Measurements from ENCODE around the gene NUP210L.

The NUP210L gene

DNA sequence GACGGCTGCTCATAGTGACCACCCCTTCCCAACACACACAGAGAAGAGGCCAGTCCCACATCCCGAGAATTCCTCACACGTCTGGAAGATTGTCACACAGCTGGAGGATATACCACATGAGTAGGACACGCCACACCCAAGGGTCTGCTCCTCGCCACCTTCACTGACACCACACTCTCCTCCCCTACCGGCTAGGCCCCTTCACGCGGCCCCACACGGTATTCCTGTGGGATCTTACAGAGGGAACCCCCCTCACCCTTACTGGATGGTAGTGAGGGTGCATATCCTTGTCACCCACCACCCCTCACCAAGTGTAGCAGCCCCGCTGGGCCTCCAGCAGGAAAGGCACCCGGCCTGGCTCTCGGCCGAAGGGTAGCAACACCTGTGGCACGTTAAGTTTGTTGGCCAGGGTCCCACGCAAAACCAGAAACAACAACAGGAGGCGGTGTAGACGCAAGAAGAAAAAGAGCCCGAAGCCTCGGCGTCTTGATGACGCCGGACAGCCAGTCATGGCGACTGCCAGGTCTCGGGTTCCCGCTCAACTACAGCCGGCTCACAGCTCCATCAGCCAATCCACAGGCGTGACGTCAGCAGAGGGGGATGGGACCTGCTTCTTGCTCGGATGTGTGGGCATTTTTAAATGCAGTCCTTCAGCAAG lies at the start of gene NUP210L:
TSS of gene NUP210L (minus strand) at position 540 of the 658 bp plus-strand sequence.
- DNase-seq (ENCODE audit: low read depth in 2 of 3, low spot score in 1 of 3): no peak

DNA sequence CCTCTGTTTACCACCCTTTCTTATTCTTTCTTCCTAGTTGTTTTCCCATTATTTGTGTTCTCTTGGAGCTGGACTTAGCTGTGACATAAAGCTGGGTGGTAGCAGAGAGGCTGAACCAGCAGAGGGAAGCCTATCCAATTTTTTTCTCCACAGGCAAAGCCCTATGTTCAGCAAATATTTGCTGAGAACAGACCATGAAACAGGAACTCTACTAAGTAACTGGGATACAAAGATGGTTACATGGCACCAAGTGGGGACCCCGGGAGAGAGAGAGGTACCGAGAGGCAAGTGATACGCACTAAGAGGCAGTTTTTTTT lies 44.6 kb upstream of the NUP210L start:
- DNase-seq (ENCODE audit: low read depth in 2 of 3, low spot score in 1 of 3): no peak

DNA sequence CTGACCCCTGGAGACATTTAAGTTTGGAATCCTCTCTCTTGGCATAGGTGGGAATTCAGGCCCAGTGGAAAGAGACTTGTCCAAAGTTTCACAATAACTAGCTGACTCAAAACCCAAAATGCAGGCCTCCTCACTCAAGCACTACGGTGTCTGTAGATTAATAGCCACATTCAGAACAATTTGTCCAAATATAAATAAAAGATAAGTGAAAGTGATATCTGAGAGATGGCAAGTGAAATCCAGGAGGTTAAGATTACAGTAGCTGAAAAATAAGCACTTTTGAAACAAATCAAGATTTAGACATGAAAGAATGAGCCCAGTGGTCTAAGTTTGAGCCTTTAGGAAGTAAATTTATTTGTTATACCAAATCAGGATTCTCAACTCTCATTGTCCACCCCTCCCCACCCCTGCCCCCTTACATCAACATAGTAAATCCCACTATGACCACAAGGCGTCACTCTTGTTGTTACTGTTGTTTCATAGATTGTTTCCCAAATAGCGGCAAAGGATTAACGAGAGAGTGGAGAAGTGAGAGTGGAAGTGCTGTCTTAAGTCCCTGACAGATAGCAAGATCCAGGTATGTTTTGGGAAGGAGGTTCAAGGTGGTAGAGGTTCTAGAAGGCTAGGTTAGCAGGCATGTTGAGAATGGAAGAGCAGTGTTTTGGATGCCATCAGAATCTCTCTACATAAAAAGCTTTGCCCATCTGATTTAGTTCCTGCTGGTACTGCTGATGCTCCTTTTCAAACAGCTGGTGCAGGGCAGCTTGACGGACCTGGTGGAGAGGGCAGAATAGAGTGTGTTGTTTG lies 44.1 kb upstream of the NUP210L start:
- peak in 1 of 3 donors; percentile 63 for DNase-seq (ENCODE audit: low read depth in 2 of 3, low spot score in 1 of 3)

DNA sequence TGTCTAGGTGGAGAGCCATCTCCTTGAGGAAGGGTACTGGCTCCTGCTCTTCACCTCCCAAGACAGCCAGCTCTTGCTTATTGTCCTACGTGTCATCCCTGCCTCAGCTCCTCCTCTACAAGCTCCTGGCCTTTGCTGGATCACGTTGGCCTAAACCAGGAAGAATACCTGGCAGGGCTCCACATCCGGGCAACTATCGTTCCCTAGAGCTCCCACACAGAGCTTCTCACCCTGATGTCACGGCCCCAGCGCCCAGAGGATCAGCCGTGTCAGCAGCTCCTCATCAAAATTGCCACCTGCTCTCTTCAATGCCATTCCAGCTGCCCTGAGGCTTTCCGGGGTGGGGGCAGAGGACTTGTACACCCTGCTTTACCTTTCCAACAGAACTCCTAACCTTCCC lies 38.9 kb upstream of the NUP210L start:
- DNase-seq (ENCODE audit: low read depth in 2 of 3, low spot score in 1 of 3): no peak

DNA sequence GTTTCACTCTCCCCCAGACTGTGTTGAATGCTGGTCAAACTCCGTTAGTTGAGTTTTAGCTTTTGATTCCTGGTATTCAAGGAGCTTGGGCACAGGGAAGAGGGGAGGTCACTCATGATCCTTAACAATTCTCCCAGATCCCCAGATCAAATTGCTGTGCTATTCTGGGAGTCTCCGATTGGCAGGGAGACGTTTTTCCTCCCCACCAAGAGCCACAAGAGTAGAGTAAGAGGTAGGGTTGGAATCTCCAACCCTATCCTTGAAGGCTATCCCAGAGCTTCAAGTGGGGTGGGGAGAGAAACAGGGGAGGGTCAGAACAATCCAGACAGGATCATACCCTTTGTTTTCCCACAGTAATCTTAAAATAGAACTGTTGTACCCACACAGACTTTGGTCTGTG lies 37.6 kb upstream of the NUP210L start:
- DNase-seq (ENCODE audit: low read depth in 2 of 3, low spot score in 1 of 3): no peak

DNA sequence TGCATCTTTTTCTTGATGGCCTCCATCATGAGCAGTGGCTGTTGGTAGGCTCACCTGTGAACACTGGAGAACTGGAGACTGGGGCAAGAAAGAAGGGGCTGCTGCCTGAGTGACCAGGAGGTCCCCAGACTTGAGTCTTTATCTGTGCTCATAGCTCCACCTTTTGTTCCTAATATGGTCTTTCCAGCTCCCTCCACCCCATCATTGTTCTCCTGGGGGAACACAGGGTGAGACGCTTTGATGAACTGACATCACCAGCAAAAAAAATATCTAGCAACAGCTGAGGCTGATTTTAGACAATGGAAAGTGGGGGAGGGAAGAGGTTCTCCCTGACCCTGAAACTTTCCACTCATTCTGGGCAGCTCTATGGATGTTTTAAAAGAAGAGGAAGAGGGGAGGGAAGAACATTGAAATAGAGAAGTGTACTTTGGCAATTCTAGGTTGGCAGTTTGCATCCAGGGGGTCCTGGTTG lies 37.2 kb upstream of the NUP210L start, which contains the start of gene TPM3:
TSS of gene TPM3 (minus strand) at position 111 of the 472 bp plus-strand sequence. CDS start at position 29, 82 bp downstream.
- no peak for DNase-seq (ENCODE audit: low read depth in 2 of 3, low spot score in 1 of 3)

DNA sequence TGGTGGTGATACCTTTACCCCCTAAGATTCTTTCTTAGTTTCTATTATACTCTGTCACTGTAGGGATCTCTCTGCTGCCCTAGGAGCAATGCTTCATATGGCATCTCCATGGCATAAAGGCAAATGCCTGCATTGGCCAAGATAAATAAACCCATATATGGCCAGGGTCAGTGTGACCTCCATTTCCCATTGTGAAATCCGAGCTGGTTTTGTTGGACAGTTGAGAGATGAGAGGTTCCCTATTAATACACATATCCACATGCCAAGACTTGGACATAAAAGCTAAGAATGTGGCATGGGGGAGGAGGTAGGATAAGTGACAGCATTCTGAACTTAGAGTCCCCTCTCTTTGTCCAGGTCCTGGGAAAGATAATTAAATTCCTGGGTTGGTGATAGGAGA lies 35.7 kb upstream of the NUP210L start:
- DNase-seq (ENCODE audit: low read depth in 2 of 3, low spot score in 1 of 3): no peak

DNA sequence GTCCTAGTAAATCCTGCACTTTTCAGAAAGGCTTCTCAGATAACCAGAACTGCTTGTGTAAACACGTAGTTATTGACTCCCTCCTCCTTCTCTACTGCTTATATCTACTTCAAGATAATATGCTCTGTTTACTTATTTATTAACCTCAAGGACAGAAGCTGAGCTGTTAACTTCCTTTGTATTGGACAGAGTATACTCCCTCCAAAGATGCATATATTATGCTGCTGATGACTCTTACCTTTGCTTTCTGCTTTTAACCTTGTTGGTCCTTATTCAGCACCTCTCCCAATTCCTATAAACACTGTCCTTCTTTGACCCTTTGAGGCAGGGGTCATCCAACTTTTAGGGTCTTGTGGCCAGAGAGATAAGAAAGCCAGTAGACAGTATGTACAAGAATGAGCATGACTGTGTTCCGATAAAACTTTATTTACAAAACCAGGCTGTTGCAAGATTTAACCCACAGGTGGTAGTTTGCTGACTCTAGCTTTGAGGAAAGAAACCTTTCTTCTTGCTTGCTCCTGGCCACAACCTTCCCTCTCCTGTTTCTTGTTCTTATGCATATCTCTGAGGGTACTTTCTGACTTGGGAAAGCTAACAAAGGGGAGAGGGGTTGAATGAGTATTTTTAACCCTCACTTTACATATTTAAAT lies 32.1 kb upstream of the NUP210L start:
- DNase-seq (ENCODE audit: low read depth in 2 of 3, low spot score in 1 of 3): no peak

DNA sequence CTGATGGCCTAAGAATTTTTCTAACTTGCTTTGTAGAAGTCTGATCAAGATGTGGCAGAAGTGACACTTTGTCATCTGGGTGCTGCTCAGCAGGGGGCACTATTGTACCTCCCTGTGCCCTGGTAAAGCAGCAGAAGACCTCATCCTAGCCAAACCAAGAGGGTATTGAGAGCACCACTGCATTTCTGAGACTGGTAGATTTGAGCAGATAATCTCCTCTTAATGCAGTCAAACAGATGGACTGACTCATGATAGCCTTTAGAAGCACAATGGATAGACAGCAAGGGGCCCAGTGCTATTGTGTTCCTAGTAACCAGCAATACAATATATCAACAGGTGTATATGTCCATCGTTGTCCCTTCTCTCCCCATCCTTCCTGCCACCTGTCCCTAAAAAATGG lies 31.3 kb upstream of the NUP210L start:
- peak; percentile 60 to 72 (median 66) for DNase-seq (ENCODE audit: low read depth in 2 of 3, low spot score in 1 of 3)

DNA sequence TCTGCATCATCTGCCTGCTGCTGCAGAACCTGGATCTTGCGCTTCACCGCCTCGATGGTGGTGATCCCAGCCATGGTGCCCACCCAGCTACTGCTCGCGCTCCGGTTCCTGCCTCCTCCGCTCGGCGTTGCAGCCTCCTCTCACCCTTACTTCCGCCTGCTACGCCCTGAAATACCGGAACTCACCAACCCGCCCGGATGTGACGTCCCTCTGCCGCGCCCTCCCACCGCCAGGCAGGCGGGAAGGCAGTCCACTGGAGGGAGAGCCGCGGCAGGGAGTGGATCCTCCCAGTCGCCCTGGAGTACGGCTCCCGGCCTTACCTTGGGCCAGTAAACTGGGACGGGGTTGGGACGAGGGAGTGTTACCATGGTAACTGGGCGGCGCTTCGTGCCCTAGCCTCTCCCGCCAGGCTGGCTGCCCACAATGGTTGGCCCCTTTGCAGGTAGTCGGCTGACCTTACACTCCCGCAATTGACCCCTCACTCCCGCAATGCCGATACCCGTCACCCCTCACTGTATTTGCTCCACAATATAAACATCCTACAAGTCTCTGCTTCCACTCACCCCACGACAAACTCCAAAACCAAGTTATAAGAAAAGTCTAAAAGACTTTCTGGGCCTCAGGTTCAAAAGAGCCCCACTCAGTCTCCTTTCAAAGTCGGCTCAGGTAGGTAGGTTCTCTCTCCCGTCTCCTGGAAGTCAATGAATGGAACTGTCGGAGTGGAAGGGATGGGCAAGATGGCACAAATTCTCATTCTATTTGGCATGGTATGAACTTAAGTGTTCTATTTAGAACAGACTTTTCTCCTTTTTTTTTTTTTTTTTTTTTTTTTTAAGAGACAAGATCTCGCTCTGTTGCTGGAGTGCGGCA lies 28.4 kb upstream of the NUP210L start:
- DNase-seq (ENCODE audit: low read depth in 2 of 3, low spot score in 1 of 3): peak; percentile 94 to 96 (median 95)

DNA sequence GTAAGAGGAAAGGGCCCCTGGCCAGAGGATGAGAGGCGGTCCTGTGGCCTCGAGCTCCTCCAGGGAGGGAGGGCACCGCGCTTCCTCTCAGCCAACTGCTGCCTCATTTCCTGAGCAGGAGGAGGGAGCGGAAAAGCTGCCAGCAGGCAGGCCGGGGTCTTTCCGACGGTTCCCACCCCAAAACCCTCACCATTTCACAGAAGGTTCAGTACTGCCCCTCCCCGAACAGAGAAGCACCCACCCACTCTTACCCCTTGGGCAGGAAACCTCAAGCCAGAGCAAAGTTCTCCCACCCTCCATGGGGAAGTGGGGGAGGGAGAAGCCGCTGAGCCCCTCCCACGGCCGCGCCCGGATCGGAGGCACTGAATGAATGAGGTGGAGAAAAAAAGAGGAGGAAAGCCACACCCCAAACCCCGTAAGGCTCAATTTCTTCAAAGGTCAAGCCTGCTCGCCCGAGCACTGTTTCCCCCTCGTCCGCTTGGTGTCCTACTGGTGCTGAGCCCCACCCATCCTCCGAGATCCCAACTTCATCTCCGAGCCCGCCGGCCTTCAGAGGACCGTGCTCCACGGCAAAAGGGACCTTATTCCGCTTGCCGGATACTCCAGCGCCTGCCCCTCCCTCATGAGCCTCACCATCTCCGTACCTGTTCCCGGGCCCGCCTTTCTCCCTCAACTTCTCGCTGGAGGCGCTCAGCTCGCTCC lies 27.6 kb upstream of the NUP210L start:
- peak; percentile 67 to 83 (median 80) for DNase-seq (ENCODE audit: low read depth in 2 of 3, low spot score in 1 of 3)

DNA sequence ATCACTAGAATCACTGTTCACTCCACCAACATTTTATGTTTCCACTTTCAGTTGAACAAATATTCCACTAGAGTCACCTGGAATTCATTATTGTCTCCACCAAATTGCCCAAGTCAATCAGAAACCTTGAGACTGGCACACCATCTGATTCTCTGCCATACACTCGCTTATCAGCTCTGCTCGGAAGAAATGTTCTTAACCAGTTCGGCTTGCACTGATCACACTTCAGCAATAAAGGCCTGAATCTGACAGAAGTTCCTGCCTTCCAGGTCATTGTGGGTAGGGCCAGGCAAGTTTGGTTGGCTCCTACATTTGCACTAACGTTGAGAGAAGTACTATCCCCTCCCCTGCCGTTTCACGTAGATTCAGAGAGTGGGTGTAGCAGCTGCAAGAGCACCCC lies 27.1 kb upstream of the NUP210L start:
- DNase-seq (ENCODE audit: low read depth in 2 of 3, low spot score in 1 of 3): no peak

DNA sequence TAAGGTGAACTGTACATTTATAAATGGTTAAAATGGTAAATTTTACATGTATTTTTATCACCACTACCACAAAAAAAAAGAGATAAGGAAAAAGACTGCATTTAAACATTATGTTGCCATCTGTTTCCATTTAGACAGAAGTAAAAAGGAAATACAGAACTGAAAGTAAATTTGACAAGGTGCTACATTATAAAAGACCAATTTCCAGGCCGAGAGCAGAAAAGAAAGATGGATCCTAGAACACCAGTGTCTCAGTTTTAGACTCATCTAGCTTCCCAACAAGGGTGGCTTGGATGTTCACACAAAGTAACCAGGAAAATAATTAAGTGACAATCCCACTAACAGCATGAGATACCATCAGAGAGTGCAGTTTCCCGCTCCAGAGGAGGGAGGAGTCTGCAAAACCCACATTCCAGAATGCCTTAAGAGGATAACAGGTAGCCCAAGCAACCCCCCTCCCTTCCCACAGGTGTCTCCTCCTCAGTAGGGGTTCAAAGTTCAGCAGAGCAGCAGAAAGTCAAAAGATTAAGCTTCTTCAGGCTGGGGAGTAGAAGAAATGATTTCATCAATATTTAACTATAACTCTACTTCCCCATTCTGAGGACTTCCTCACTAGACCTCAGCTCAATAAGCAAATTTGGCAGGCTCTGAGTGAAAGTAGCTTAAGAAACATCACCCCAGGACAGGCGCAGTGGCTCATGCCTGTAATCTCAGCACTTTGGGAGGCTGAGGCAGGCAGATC lies 25.2 kb upstream of the NUP210L start:
- DNase-seq (ENCODE audit: low read depth in 2 of 3, low spot score in 1 of 3): no peak

DNA sequence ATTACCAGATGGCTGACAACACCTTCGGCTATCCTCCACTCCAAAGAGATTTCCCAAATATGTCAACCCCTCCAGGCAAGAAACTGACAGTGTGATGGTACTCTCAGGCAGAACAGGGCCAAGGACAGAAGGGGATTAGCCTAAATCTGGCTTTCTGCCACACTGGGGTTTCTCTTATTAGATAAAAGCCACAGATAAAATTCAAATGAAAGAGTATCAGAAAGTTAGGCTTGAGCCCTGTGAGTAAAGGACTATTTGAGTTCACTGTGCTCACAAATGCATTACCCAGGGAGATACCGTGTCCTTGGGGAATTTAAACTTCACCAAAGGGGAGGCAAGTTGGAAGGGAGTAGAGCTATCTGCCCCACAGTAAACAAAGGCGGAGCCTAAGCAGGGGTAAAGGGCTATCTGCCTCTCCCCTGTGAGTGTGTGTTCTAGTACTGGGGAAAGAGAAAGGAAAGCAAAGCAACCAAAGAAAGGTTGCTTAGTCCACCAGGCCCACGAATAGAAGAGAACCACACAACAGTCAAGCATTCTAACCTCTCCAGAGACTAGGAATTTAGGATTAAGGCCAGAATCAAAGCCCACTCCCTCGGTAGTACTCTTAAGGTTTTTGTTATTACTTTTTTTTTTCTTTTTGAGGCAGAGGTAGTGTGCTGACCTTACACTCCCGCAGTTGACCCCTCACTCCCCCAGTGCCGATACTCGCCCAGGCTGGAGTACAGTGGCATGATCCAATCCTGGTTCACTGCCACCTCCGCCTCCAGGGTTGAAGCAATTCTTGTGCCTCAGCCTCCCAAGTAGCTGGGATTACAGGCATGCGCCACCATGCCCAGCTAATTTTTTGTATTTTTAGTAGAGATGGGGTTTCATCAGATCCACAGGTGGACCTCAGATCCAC lies 24.3 kb upstream of the NUP210L start:
- DNase-seq (ENCODE audit: low read depth in 2 of 3, low spot score in 1 of 3): no peak

DNA sequence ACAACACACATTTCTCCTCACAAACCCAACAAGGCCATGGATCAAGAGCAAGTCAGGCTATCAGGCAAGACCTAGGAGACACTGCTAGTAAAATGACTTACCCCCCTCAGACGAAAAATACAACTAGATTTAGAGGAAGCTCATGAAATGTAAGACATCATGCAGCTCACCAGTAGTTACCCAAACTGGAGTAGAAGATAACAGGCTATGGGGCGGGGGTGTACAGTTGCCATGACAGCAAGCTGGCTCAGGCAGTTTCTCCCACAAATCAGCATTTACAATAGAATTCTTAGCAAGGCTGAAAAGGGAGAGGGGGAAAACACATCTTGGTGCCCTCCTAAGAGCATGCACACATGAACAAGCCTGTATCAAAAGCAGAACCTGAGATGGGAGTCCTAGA lies 23.1 kb upstream of the NUP210L start:
- no peak for DNase-seq (ENCODE audit: low read depth in 2 of 3, low spot score in 1 of 3)

DNA sequence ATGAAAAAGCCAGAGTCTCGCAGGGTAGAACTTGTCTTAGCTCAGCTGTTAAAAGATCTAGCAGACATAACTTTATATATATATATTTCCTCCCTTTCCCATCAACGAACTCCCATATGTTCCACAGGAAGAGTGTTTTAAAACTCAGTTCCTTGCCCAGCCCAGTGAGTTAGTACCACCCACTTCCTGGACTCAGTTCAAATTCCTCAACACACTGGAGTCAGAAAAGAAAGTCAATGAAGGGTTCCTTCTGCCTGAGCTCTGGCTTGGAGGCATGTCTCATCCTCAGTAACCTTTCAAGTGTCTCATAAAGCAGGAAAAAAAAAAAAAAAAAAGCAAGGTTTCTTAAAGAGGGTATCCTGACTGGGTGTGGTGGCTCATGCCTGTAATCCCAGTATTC lies 21.5 kb upstream of the NUP210L start:
- no peak for DNase-seq (ENCODE audit: low read depth in 2 of 3, low spot score in 1 of 3)

DNA sequence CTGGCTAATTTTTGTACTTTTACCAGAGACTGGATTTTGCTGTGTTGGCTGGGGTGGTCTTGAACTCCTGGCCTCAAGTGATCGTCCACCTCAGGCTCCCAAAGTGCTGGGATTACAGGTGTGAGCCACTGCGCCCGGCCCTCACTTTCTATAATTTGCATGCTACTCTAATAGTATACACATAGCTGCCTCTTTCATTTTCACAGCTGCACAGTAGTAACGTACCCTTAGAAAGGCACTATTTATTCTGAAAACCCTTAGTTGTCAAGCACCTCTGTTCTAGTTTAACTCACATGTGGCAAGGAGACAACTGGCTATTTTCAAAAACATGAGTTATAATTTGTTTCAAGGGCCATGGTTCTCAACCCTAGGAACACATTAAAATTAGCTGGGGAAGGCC lies 19.8 kb upstream of the NUP210L start:
- DNase-seq (ENCODE audit: low read depth in 2 of 3, low spot score in 1 of 3): no peak

DNA sequence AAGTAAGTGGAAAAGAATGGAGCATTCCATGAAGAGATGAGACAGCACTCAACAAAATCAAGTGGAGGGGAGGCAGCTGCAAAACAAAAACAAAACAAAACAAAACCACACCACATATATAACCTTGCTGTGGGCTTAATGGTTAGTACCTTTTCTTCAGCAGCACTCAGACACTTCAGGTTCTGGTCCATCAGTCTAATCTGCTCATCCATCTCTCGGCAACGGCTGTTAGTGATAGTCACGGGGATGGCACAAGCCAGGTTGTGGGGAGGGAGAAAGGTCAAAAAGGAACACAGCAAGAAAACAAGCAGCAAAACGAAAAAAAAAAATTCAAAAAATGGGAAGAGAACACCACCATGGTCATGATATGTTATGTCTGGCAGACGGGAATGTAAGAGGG lies 17.0 kb upstream of the NUP210L start:
- no peak for DNase-seq (ENCODE audit: low read depth in 2 of 3, low spot score in 1 of 3)

DNA sequence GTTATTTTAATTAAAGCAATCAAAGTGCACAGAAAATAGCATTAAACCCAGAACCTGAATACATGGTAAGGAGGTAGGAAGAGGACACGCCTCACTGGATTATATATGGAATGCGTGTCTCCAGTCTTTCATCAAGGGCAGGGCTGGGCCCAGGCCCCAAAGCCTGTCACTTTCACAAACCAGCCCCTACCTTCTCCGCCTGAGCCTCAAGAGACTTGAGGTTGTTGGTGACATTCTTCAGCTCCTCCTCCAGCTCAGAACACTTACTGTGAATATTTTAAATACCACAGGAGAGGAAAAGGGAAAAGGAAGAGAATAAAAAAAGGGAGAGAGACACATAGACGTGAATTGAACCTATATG lies 16.3 kb upstream of the NUP210L start:
- DNase-seq (ENCODE audit: low read depth in 2 of 3, low spot score in 1 of 3): no peak
